Activated CD4-positive, alpha-beta T cell treated with anti-CD3 and anti-CD28 coated beads, Interleukin-2, Interleukin-4, amounts not matched to agents 100 ng/mL and 50 ng/mL, durations not matched to agents 16 hours and 8 hours (primary cell): ENCODE results near the gene GRAMD1B.

Source experiments
- DNase-seq: peaks from one replicate; pipeline ENCODE4 v3.0.0-alpha.2; 2020; ENCODE audit warnings: low spot score

The GRAMD1B gene

DNA sequence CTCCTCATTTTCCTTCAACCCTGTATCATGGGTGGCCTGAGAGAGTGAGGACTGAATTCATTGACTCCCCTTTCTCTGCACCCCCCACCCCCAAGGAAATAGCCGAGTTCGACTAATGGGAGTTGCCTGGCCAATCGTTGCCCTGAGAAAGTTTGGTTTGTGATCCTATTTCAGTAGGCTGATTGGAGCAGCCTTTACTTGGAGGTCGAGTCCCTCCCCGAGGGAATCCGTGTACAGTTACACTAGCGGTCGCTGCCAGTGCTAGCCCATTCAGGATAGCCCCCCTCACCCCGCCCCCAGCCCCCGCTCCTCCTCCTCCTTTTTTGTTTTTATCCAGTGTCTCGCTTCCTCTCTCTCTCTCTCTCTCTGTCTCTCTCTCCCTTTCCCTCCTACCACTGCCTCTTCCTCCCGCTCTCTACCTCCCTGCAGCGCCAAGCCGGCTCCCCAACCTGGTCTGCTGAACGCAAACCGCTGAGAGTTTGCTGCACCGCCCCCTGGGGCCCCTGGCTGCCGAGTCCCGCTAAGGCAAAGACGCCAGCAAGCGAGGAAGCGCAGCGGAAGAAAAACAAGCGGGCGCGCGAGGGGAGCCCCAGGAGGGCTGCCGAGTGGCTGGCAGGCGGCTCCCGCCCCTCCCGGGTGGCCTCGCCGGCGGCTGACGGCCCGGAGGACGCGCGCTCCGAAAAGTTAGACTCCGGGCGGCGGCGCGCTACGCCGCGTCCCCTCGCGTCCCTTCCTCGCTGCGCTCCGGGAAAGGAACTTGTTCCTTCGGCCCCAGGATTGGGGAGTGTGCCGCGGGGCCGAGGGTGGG, at the start of gene GRAMD1B:
GRAMD1B (plus strand) TSS at position 357 of the 808 bp plus-strand sequence. CDS start 524 bp downstream, outside the sequence.
- peak; percentile 83 for DNase-seq

DNA sequence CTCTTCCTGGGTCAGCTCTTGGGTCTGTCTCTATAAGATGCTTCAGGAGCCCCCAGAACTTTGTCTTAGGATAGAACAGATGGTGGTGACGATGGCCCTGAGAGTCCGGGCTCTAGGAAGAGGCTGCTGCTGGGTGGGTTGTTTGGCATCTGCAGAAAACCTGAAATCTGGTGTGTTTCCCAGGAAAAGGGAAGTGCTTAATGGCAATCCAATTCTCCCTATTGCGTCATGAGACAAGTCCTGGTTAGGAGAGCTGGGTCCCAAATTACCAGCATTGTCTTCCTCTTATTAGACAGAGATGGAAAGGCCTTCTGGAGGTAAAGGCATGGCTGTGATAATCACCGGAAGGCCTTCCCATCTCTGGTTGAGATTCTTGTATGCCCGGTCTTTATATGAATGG, 48.9 kb upstream of the GRAMD1B start:
- DNase-seq: no peak

DNA sequence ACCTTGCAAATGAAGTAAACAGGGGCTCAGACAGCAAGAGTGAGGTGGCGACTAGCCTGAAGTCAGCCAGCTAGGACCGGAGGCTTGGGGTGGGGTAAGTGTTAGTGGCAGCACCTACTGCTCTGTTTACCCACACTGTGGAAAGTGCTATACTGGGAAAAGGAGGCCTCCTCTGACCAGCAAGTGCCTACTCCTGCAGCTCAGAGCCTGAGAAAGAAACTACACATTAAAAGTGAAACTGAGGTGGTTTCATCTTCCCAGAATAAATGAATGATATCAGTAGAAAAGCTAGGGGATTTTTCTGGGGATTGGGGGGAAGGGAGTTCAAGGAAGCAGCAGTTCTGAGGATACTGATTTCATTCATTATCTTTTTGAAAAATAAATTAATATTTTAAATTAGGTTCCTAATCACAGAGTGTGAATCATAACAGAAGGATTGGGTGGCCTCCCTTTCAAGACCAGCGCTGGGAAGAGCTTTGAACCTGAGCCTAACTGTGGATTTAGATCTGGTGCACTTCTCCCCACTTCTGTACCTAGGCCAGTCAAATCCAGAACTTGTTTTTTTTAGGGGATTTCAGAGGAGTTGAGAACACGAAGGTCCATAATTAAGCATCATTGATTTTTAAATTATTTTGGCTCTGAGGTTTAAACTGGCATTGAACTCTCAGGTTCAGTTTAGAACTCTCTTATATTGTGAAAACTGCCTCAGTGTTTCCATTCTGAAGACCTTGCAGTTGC, 48.1 kb upstream of the GRAMD1B start:
- DNase-seq: peak; percentile 93

DNA sequence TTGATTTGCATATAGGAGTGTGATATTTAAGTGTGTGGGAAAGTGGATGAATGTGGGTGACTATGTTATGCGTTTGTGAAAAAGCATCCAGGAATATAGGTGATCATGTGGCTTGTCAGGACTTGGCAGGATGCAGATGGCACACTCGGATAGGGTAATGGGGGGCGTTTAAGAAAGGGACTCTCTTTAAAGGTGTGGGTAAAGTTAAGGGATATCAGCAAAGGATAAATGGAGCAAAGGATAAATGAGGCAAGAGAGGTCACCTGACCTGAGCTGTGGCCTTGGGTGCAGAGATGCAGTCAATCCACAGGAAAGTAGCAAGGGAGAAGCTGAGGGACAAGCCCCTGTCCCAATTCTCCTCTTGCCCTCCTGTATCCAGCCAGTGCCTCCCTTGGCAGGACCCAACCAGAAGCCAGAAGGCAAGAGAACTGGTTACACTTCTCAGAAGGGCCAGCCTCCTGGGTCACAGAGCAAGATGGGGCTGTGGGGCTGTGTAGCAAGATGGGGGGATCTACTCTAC, 47.5 kb upstream of the GRAMD1B start:
- no peak for DNase-seq

DNA sequence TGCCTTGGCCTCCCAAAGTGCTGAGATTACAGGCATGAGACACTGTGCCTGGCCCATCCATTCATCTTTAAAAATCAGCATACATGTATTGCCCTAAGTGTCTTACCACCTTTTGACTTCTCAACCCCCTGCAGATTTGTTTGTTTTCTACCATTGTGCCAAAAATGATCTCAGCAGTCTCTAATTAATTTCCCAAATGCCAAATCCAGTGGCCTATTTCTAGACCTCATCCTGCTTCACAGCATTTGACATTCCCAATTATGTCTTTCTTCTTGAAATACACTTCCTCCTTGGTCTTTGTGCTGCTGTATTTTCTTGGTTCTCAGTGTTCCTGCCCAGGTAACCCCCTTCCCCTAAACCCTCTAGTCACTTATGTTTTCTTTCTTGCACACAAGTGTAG, 46.0 kb upstream of the GRAMD1B start:
- no peak for DNase-seq

DNA sequence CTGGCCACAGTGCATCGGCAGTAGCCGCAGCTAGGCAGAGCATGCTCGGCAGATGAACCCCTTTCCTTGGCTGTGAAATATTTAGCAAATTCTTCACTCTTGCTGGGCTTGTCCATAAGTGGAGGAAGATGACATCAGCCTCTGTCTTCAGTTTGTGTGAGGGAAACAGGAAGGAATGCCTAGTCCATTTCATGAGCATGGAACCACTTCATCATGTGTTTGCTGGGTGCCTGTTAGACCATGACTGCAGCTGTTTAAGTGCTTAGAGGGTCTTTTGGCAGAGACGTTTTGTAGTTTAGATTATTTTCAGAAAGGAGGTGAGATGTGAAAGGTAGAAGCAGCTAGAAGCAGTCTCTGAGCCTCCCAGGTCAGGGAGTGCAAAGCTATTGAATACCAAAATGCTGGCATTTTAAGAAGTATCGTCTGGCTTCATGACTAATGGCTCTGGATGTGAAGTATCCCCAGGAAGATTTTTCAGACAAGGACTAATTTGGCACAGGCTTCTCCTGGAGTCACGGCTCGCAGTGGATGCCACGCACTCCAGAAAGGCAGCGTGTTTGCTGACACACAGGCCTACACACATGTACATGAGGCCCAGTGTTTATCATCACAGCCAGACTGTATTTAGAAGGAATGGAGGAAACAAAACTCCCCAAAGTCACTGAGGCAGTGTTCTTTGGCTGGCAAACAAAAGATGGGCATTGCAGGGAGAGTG, 43.1 kb upstream of the GRAMD1B start:
- DNase-seq: no peak

DNA sequence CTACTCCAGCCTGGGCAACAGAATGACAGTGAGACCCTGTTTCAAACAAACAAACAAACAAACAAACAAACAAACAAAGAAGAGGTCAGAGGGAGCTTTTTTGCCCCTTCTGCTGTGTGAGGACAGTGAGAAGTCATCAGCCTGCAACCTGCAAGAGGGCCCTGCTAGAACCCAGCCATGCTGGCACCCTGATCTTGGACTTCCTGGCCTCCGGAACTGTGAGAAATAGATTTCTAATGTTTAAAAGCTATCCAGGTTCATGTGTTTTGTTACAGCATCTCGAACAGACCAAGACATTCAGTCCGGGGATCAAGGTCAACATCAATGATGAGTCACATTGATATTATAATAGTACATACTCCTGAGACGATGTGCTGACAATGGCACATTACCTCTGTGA, 41.4 kb upstream of the GRAMD1B start:
- no peak for DNase-seq

DNA sequence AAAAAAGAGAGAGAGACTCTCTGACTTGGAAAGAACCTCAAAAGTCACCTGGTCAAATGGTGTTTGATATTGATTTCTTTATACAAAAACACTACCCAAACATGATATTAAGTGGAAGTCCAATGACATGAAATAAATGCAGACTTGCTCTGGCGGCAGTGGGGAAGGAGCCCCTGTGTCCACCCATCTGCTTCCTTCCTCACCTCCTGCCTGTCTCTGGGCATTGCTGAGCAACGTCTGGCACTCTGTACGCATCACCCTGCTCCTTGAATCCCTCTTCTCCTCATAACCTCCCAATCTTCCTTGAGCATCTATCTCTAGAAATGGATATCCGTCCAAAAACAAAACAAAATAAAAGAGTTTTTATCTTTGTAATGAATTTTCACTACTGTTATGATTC, 39.9 kb upstream of the GRAMD1B start:
- DNase-seq: no peak

DNA sequence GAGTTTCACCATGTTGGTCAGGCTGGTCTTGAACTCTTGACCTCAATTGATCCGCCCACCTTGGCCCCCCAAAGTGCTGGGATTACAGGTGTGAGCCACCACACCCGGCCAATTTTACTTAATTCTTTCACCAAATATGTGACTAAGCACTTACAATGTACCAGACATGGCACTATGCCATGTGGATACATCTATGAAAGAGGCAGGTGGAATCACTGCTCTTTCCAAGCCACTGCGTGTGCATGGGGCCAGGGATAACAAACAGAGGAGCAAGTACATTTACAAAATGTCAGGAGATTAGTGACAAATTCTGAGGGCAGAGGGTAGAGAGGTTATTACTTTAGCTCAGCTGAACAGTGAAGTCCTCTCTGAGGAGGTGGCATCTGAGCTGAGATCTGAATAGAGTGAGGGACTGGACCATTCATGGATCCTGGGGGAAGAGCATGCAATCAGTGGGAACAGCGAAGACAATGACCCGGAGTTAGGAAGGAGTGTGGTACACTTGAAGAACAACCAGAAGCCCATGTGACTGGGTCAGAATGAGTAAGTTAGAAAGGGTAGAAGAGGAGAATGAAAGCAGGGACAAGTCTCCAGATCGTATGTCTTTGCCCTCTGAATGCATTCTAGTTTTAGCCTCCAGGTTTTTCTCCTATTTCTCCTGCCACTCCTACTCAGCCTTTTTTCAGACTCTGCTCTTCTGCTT, 38.3 kb upstream of the GRAMD1B start:
- DNase-seq: no peak

DNA sequence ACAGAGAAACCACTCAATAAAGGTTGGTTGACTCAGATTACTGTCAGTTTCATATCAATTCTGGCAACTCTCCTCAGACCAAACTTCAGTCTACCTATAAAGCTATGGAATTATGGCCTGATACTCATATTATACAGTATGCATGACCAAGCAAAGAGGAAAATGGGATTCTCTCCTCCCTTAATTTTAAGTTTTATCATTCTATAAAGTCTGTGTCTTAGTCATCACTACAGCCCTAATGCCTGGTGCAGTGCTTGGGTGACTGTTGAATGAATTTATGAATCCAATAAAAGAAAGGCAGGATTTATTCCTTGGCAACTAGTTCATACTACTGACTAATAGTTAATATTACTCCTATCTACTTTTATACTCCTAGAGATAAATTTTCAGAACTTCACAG, 37.6 kb upstream of the GRAMD1B start:
- no peak for DNase-seq

DNA sequence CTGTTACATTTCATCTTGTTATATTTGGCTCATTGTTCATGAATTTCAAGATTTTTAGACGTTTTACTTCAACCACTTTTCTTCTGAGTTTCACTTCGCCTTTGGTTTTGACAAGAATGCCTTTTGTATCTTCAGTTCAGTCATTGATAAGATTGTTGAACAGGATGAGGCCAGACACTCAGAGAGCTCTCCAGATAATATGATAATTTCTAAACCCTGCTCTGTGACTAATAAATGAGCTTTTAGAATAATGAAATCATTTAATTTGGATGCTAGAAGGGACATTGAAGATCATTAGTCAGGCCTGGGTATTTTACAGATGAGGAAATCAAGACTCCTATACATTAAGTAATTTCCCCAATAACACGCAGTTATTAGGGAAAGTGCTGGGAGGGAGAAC, 37.2 kb upstream of the GRAMD1B start:
- DNase-seq: no peak

DNA sequence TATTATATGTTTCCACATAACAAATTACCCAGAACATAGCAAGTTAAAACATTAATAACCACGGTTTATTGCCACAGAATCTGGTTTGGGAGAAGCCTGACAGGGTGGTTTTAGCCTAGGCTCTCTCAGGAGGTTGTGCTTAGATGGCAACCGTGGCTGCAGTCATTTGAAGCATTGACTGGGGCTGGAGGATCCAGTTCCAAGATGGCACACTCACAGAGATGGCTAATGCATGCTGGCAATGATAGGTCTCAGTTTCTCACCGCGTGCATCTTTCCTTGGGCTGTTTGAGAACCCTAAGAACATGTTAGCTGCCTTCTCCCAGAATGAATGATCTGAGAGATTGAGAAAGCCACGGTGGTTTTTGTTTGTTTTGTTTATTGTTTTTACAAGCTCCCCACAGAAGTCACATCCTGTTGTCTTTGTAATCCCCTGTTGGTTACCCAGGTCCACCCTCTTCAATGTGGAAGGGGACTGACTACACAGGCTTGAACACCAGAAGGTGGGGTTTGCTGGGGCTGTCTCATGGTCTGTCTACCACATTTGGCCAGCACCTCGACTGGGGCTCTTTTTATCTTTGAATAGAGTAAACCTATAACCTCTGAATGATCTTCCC, 36.6 kb upstream of the GRAMD1B start:
- peak; percentile 28 for DNase-seq

DNA sequence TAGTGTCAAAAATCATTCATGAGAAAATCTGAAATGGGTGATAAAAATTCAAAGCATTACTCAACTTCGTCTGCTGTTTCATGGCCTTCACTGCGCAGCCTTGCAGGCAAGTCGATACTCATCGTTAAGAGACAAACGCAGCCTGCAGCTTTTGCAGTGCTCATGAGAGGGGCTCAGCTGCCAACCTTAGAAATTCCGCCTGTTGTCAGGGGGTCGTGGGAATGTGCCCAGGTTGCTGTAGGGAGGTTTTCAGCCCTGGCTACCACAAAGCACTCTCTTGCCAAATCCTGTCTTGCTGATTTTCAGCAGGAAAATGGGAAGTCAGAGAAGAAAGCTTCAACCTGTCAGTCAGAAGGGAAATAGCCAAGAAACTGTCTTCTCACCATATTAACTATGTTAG, 25.4 kb upstream of the GRAMD1B start:
- DNase-seq: no peak

DNA sequence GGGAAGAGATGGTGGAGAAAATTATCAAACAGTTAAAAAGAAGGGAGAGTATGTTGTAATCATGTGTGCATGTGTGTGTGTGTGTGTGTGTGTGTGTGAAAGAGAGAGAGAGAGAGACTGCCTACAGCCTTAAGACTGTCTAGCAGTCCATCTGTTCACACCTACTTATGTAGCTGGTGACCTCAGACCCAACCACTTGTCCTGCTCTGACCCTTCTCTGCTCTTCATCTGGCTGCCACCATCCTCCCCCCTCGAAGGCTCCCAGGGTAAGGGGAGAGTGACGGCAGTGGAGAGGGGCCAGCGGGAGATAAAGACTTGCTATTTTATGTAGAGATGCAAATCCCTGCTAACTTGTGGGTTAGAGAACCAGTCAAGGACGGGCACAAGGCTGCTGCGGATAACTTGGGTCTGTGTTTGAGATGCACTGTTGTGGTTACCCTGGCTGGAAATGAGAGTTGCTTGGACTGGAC, 24.9 kb upstream of the GRAMD1B start:
- no peak for DNase-seq

DNA sequence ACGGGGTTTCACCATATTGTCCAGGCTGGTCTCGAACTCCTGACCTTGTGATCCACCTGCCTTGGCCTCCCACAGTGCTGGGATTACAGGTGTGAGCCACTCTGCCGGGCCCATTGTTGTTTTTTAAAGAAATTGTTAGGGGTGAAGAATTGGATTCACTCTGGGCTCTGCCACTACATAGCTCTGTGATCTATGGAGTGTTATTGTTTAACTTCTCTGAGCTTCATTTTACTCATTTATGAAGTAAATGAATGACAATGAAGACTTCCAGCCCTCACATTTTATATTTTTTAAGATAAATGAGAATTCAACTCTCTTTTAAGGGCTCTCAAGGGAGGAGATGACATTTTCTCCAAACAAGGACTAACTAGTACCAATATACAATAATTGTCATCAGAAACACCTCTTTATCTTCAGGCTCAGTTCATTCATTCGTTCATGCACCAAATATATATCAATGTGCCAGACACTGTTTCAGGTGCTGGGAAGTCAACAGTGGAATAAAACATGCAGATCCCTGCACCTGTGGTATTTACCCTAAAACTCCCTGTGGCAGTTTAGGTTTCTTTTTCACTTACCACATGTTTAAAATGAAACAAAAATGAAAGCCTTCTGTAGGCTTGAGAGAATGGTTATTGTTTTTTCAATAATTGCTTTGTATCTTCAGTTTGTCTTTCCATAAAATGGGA, 23.5 kb upstream of the GRAMD1B start:
- DNase-seq: no peak

DNA sequence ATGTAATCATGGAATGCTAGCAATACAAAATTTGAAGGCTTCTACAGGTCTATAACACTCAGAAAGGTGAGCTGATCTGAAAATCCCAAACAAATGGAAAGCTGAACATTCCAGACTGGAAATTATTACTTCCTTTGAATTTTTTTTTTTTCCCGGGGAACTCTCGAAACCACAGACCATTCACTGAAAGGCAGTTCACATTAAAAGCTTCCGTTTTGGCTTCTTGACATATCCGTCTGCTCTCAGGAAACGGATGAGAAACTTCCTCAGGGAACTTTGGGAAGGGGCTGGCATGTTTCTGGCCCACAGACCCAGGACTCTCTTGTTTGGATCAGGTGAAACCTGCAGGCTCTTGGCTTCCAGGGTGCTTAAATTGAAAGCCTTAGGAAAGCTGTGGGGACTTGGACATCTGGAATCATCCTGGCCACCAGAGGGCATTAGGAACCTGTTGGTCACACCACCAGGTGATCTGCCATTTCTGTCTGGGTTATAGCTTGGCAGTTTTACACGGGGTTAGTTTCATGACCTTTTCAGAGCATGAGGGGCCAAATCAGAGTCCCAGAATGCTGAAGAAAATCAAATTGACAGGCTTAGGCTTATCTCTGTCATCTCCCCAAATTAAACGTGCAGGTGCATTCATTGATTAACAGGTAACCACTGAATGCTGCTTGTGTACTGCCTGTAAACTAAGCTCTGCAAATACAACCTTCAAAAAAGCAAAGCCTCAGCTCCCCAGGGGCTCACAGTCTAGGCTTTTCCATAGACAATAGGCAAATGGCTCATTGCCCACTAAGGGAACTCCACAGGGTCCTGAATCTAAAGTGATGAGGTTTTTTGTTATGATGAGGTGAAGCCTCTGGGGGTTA, 22.7 kb upstream of the GRAMD1B start:
- DNase-seq: peak; percentile 69

DNA sequence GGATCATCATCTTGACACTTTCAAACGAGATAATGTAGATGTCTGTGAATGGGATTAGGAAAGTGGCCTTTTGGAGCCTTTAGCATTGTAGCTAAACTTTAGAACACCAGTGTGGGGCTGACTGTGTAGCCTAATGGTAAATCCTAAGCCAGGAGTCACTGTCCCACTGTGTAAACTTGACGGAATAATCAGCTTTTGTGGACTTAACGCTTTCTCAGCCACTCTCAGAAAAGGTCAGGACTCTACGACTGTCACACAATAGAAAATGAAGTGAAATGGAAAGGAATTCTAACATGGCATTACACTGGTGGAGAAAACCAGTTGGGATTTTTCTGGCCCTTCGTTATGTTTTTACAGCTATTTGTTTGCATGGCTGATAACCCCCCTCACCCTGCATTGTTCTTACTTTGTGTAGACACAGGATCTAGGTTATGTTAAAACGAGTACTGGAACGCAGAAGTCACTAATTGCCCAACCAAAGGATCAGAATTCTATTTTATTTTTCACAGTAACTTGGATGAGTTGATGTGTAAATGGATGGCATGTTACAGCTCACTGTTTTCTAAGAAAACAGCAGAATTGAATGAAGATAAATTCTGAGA, 22.0 kb upstream of the GRAMD1B start:
- DNase-seq: no peak

DNA sequence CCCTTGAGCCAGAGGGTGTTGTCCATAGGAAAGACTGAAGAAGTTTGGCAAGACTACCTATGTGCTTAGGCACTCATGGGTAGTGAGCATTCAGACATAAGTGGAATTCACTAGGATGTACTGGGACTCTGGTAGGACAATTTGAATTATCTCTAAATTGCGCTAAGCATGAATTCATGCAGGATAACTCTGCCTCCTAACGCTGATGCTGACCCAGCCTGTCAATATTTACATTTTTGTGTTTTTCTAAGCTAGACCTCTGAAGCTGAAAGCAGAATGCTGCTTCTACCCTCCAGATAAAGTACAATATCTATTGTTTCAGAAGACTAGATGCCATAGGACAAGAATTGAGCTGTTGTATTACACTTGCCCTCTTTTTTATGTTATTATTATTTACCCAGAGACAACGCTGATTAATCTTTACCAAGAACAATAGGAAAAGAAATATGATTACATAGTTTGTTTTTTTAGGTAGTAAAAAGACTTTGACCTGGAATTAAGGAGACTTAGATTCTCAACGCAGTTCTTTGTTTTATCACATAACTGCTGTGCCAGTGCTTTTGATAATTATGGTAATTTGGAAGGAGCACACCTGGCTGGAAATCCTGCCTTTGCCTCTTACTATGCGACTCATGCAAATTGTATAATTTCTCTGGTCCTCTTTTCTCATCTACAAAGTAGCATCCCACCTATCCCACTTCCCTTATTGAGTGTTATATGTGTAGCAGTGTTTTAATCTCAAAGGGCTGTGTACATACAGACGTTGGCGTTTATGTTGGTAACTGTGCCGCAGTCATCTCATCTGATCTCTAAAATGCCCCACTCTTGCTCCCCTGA, 21.2 kb upstream of the GRAMD1B start:
- DNase-seq: no peak
